ENCODE measurements around the gene PDE6H. TPM values are rescaled to one million over a fixed set of nuclear protein-coding genes. Genes with fewer than 3 reads are reported as not detected.
A peak's percentile ranks its signal among the peaks of the same experiment; 100 is the strongest.

PDE6H gene
- under 0.01 TPM for total RNA-seq

GRCh38 chr12:14972816-14973215, at the start of gene PDE6H:
Gene PDE6H (plus strand): TSS chr12:14973042. CDS start chr12:14978013, 4,971 bp downstream.
- DNase-seq (ENCODE audit: low read depth in 2 of 3, low spot score in 2 of 3) = no peak

- DNase-seq (ENCODE audit: low read depth in 2 of 3, low spot score in 2 of 3) = no peak
Measured at GRCh38 chr12:14923944-14924343, 48.9 kb upstream of the PDE6H start.

GRCh38 chr12:14924541-14924940, 48.3 kb upstream of the PDE6H start:
- DNase-seq (ENCODE audit: low read depth in 2 of 3, low spot score in 2 of 3) = no peak

- DNase-seq (ENCODE audit: low read depth in 2 of 3, low spot score in 2 of 3) = no peak
Measured at GRCh38 chr12:14927267-14927666, 45.6 kb upstream of the PDE6H start.

GRCh38 chr12:14928931-14929330, 43.9 kb upstream of the PDE6H start:
- no peak for DNase-seq (ENCODE audit: low read depth in 2 of 3, low spot score in 2 of 3)

- DNase-seq (ENCODE audit: low read depth in 2 of 3, low spot score in 2 of 3) = no peak
Measured at GRCh38 chr12:14930299-14930698, 42.5 kb upstream of the PDE6H start.

GRCh38 chr12:14931359-14931758, 41.5 kb upstream of the PDE6H start:
- DNase-seq (ENCODE audit: low read depth in 2 of 3, low spot score in 2 of 3) = no peak

GRCh38 chr12:14931791-14932560, 40.9 kb upstream of the PDE6H start:
- no peak for DNase-seq (ENCODE audit: low read depth in 2 of 3, low spot score in 2 of 3)

GRCh38 chr12:14934511-14934910, 38.3 kb upstream of the PDE6H start:
- no peak for DNase-seq (ENCODE audit: low read depth in 2 of 3, low spot score in 2 of 3)

- DNase-seq (ENCODE audit: low read depth in 2 of 3, low spot score in 2 of 3) = no peak
Measured at GRCh38 chr12:14935031-14935430, 37.8 kb upstream of the PDE6H start.

GRCh38 chr12:14936224-14936861, 36.5 kb upstream of the PDE6H start:
- no peak for DNase-seq (ENCODE audit: low read depth in 2 of 3, low spot score in 2 of 3)

GRCh38 chr12:14937014-14937413, 35.8 kb upstream of the PDE6H start:
- no peak for DNase-seq (ENCODE audit: low read depth in 2 of 3, low spot score in 2 of 3)

GRCh38 chr12:14937689-14938088, 35.2 kb upstream of the PDE6H start:
- DNase-seq (ENCODE audit: low read depth in 2 of 3, low spot score in 2 of 3) = peak in 1 of 3 donors; percentile 42

GRCh38 chr12:14938301-14938700, 34.5 kb upstream of the PDE6H start, which contains the start of gene ERP27:
Gene ERP27 (minus strand): TSS chr12:14938537. CDS start chr12:14938508, 29 bp downstream.
- no peak for DNase-seq (ENCODE audit: low read depth in 2 of 3, low spot score in 2 of 3)

GRCh38 chr12:14941369-14941768, 31.5 kb upstream of the PDE6H start:
- no peak for DNase-seq (ENCODE audit: low read depth in 2 of 3, low spot score in 2 of 3)

- no peak for DNase-seq (ENCODE audit: low read depth in 2 of 3, low spot score in 2 of 3)
Measured at GRCh38 chr12:14942196-14942931, 30.5 kb upstream of the PDE6H start.

- DNase-seq (ENCODE audit: low read depth in 2 of 3, low spot score in 2 of 3) = no peak
Measured at GRCh38 chr12:14946162-14946561, 26.7 kb upstream of the PDE6H start.

- DNase-seq (ENCODE audit: low read depth in 2 of 3, low spot score in 2 of 3) = no peak
Measured at GRCh38 chr12:14946861-14947260, 26.0 kb upstream of the PDE6H start.

- DNase-seq (ENCODE audit: low read depth in 2 of 3, low spot score in 2 of 3) = peak; percentile 45 to 95 (median 83)
Measured at GRCh38 chr12:14948672-14949071, 24.2 kb upstream of the PDE6H start.

- no peak for DNase-seq (ENCODE audit: low read depth in 2 of 3, low spot score in 2 of 3)
Measured at GRCh38 chr12:14949631-14950030, 23.2 kb upstream of the PDE6H start.

GRCh38 chr12:14950421-14950820, 22.4 kb upstream of the PDE6H start:
- DNase-seq (ENCODE audit: low read depth in 2 of 3, low spot score in 2 of 3) = no peak

Data from hematopoietic multipotent progenitor cell (in vitro differentiated cells).